ENCODE measurements around the gene ABCC1.
"Not testable (repeated sequence)": the region's sequence is repeated elsewhere in the genome, so short reads cannot be mapped to it uniquely, and the experiment has no call there.

GRCh38 chr16:16104804-16105141 lies 155.4 kb downstream of the ABCC1 start:
- TF ChIP-seq CTCF (conservative IDR thresholded peaks at IDR 0.05; ENCODE audit: low read depth, low read length); EZH2phosphoT487 (IDR thresholded peaks at IDR 0.05; ENCODE audit: borderline replicate concordance, low read length): not testable (repeated sequence)

All from PC-3 (cell line).